ENCODE data around the gene FICD. TPM values are rescaled to one million over a fixed set of nuclear protein-coding genes. Genes with fewer than 3 reads are reported as not detected.

The FICD gene
- polyA plus RNA-seq, 3 donors: 1.00 to 1.9 (median 1.6) TPM

DNA sequence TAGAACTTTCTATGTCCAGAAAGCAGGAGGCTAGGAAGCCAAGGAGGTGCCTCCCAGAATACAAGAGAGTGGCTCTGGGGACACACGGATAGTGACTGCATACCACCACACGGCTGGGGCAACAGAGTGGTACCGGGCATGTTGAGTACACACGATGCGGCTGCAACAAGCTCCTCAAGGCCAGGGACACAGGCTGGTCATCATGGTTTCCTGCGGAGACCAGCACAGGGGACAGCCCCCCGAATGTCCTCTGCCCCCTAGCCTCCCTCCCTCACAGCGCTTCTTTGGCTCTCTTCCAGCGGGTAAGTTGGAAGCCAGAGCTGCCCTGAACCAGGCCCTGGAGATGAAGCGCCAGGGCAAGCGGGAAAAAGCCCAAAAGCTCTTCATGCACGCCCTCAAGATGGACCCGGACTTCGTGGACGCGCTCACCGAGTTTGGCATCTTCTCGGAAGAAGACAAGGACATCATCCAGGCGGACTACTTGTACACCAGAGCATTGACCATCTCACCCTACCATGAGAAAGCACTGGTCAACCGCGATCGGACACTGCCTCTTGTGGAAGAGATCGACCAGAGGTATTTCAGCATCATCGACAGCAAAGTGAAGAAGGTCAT, 3.1 kb downstream of the FICD start:
- WGBS (ENCODE audit: insufficient coverage): 97% methylated on average over 24 of the region's 24 CpGs
- H3K36me3 ChIP-seq (replicated peaks in 1 of 2; ENCODE audit: control insufficient read depth in 1 of 2, insufficient read depth in 2 of 2, low read length in 2 of 2): peaks cover 55 to 65% of the 10 kb centered on the region in 2 donors
- H2AFZ ChIP-seq (ENCODE audit: insufficient read depth, low read depth, low read length, poor library complexity, severe bottlenecking): no peak overlapping the region
- H3K27ac ChIP-seq (ENCODE audit: low read depth in 1 of 2, low read length in 2 of 2): peak overlapping the region in 1 of 2 donors; percentile 5
- H3K4me3 ChIP-seq (replicated peaks in 1 of 3; ENCODE audit: low read depth in 2 of 3, low read length in 3 of 3): no peak overlapping the region
- peaks cover 11% of the 10 kb centered on the region for H4K20me1 ChIP-seq (ENCODE audit: insufficient read depth, low read length)
- H3K27me3 ChIP-seq (ENCODE audit: control insufficient read depth in 2 of 2, insufficient read depth in 2 of 2, low read length in 2 of 2): no peaks in the 10 kb centered on the region
- H3K9me3 ChIP-seq (replicated peaks in 1 of 2; ENCODE audit: control insufficient read depth in 1 of 2, insufficient read depth in 1 of 2, low read length in 2 of 2): no peaks in the 10 kb centered on the region
- Mint-ChIP-seq H3K27ac (peak overlapping the region in 4 of 7 donors; percentile 17 to 75 (median 26)), H3K9me3 (no peaks in the 10 kb centered on the region), H3K27me3 (ENCODE audit: low read depth in 3 of 3) (peaks cover 2 to 8% (median 6%) of the 10 kb centered on the region in 3 donors), H3K36me3 (peaks cover 54 to 63% of the 10 kb centered on the region in 2 donors), H3K4me3 (peak overlapping the region in 1 of 2 donors; percentile 20), H3K4me1 (peaks cover 22% of the 10 kb centered on the region)
- no peak overlapping the region for H3K9ac ChIP-seq (ENCODE audit: insufficient read depth, low read length, poor library complexity, severe bottlenecking)
- TF ChIP-seq, protein P1, sequence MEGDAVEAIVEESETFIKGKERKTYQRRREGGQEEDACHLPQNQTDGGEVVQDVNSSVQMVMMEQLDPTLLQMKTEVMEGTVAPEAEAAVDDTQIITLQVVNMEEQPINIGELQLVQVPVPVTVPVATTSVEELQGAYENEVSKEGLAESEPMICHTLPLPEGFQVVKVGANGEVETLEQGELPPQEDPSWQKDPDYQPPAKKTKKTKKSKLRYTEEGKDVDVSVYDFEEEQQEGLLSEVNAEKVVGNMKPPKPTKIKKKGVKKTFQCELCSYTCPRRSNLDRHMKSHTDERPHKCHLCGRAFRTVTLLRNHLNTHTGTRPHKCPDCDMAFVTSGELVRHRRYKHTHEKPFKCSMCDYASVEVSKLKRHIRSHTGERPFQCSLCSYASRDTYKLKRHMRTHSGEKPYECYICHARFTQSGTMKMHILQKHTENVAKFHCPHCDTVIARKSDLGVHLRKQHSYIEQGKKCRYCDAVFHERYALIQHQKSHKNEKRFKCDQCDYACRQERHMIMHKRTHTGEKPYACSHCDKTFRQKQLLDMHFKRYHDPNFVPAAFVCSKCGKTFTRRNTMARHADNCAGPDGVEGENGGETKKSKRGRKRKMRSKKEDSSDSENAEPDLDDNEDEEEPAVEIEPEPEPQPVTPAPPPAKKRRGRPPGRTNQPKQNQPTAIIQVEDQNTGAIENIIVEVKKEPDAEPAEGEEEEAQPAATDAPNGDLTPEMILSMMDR (IDR thresholded peaks at IDR 0.05): no peak
- H3K79me2 ChIP-seq (ENCODE audit: insufficient read depth, low read length): peaks cover 13% of the 10 kb centered on the region
- peaks cover 13 to 19% of the 10 kb centered on the region in 2 donors for H3K4me1 ChIP-seq (ENCODE audit: control insufficient read depth in 1 of 2, insufficient read depth in 2 of 2, low read length in 2 of 2)
- intact Hi-C loops (cut with micrococcal nuclease): loop anchor here (5.0 to 10.0 kb wide), 3 partner anchors 44 to 843 kb away; partner anchors contain the start of genes ALKBH2 (in 2 of the 2), UNG (in 2 of the 2), ISCU (in 1 of the 2) and SART3 (in 1 of the 2)
- no peak overlapping the region for H3K4me2 ChIP-seq (replicated peaks; ENCODE audit: extremely low read depth, low read length, poor library complexity, severe bottlenecking)
- DNase-seq: no peak

DNA sequence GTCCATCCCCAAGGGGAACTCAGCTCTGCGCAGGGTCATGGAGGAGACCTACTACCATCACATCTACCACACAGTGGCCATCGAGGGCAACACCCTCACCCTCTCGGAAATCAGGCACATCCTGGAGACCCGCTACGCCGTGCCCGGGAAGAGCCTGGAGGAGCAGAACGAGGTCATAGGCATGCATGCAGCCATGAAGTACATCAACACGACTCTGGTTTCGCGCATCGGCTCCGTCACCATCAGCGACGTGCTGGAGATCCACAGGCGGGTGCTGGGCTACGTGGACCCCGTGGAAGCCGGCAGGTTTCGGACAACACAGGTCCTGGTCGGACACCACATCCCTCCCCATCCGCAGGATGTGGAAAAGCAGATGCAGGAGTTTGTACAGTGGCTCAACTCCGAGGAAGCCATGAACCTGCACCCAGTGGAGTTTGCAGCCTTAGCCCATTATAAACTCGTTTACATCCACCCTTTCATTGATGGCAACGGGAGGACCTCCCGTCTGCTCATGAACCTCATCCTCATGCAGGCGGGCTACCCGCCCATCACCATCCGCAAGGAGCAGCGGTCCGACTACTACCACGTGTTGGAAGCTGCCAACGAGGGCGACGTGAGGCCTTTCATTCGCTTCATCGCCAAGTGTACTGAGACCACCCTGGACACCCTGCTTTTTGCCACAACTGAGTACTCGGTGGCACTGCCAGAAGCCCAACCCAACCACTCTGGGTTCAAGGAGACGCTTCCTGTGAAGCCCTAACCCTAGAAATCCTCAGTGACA, 3.8 kb downstream of the FICD start:
- H3K4me1 Mint-ChIP-seq: peaks cover 22% of the 10 kb centered on the region
- Histone ChIP-seq H4K20me1 (ENCODE audit: insufficient read depth, low read length) (peaks cover 14% of the 10 kb centered on the region), H3K4me1 (ENCODE audit: control insufficient read depth in 1 of 2, insufficient read depth in 2 of 2, low read length in 2 of 2) (peaks cover 13 to 19% of the 10 kb centered on the region in 2 donors), H3K27me3 (ENCODE audit: control insufficient read depth in 2 of 2, insufficient read depth in 2 of 2, low read length in 2 of 2) (no peaks in the 10 kb centered on the region), H2AFZ (ENCODE audit: insufficient read depth, low read depth, low read length, poor library complexity, severe bottlenecking) (no peak overlapping the region), H3K4me2 (replicated peaks; ENCODE audit: extremely low read depth, low read length, poor library complexity, severe bottlenecking) (no peak overlapping the region), H3K4me3 (replicated peaks in 1 of 3; ENCODE audit: low read depth in 2 of 3, low read length in 3 of 3) (no peak overlapping the region), H3K9ac (ENCODE audit: insufficient read depth, low read length, poor library complexity, severe bottlenecking) (no peak overlapping the region), H3K79me2 (ENCODE audit: insufficient read depth, low read length) (peaks cover 13% of the 10 kb centered on the region), H3K9me3 (replicated peaks in 1 of 2; ENCODE audit: control insufficient read depth in 1 of 2, insufficient read depth in 1 of 2, low read length in 2 of 2) (no peaks in the 10 kb centered on the region), H3K36me3 (replicated peaks in 1 of 2; ENCODE audit: control insufficient read depth in 1 of 2, insufficient read depth in 2 of 2, low read length in 2 of 2) (peaks cover 62 to 72% of the 10 kb centered on the region in 2 donors), H3K27ac (ENCODE audit: low read depth in 1 of 2, low read length in 2 of 2) (no peak overlapping the region)
- peaks cover 61 to 70% of the 10 kb centered on the region in 2 donors for H3K36me3 Mint-ChIP-seq
- WGBS (ENCODE audit: insufficient coverage): 95% methylated on average over 35 of the region's 39 CpGs
- H3K27me3 Mint-ChIP-seq (ENCODE audit: low read depth in 3 of 3): peaks cover 2 to 7% (median 6%) of the 10 kb centered on the region in 3 donors
- TF ChIP-seq, protein P1 (IDR thresholded peaks at IDR 0.05): no peak
- H3K4me3 Mint-ChIP-seq: no peak overlapping the region
- intact Hi-C loops (cut with micrococcal nuclease): loop anchor here (5.0 to 10.0 kb wide), 3 partner anchors 43 to 844 kb away; partner anchors contain the start of genes ALKBH2 (in 2 of the 2), UNG (in 2 of the 2), ISCU (in 1 of the 2) and SART3 (in 1 of the 2)
- H3K9me3 Mint-ChIP-seq: no peaks in the 10 kb centered on the region
- H3K27ac Mint-ChIP-seq: peak overlapping the region in 4 of 7 donors; percentile 20 to 75 (median 56)
- no peak for DNase-seq

Data from CD14-positive monocyte (primary cell).